ENCODE data around the gene KRTAP9-6.

GRCh38 chr17:41301204-41301790 is 36.1 kb downstream of the KRTAP9-6 start:
- TF ChIP-seq CTCF (IDR thresholded peaks at IDR 0.05), result no peak
- no peak for TF ChIP-seq ZFX (IDR thresholded peaks at IDR 0.05; ENCODE audit: borderline replicate concordance)

Data from 22Rv1 (cell line).